ENCODE results near the gene MBD3L2.
"Not testable (repeated sequence)": the region's sequence is repeated elsewhere in the genome, so short reads cannot be mapped to it uniquely, and the experiment has no call there.

Gene MBD3L2

GRCh38 chr19:7049021-7049420, at the start of gene MBD3L2:
Gene MBD3L2 (plus strand): TSS chr19:7049321. CDS start chr19:7049374, 53 bp downstream.
- H3K4me3 ChIP-seq (ENCODE audit: low read length); H3K4me1 ChIP-seq (ENCODE audit: insufficient read depth, low read length); H2AFZ ChIP-seq (ENCODE audit: low read depth, low read length); H3K27me3 ChIP-seq (ENCODE audit: insufficient read depth, low read length); H3K36me3 ChIP-seq (ENCODE audit: insufficient read depth, low read length); H3K9me3 ChIP-seq (ENCODE audit: low read length): not testable (repeated sequence)

- Histone ChIP-seq H3K27me3 (ENCODE audit: insufficient read depth, low read length) (no peaks in the 10 kb centered on the region), H3K36me3 (ENCODE audit: insufficient read depth, low read length) (no peaks in the 10 kb centered on the region), H3K9me3 (ENCODE audit: low read length) (no peaks in the 10 kb centered on the region), H2AFZ (ENCODE audit: low read depth, low read length) (no peak overlapping the region), H3K4me1 (ENCODE audit: insufficient read depth, low read length) (no peaks in the 10 kb centered on the region), H3K4me3 (ENCODE audit: low read length) (no peak overlapping the region)
These were observed 49.2 kb upstream of the MBD3L2 start for GRCh38 chr19:6999933-7000332.

GRCh38 chr19:7000333-7000732, 48.8 kb upstream of the MBD3L2 start:
- Histone ChIP-seq H3K27me3 (ENCODE audit: insufficient read depth, low read length) (no peaks in the 10 kb centered on the region), H3K36me3 (ENCODE audit: insufficient read depth, low read length) (no peaks in the 10 kb centered on the region), H2AFZ (ENCODE audit: low read depth, low read length) (no peak overlapping the region), H3K4me3 (ENCODE audit: low read length) (no peak overlapping the region), H3K9me3 (ENCODE audit: low read length) (no peaks in the 10 kb centered on the region), H3K4me1 (ENCODE audit: insufficient read depth, low read length) (no peaks in the 10 kb centered on the region)

- no peak overlapping the region for H3K4me3 ChIP-seq (ENCODE audit: low read length)
- H3K9me3 ChIP-seq (ENCODE audit: low read length), result no peaks in the 10 kb centered on the region
- no peaks in the 10 kb centered on the region for H3K27me3 ChIP-seq (ENCODE audit: insufficient read depth, low read length)
- no peak overlapping the region for H2AFZ ChIP-seq (ENCODE audit: low read depth, low read length)
- H3K36me3 ChIP-seq (ENCODE audit: insufficient read depth, low read length), result no peaks in the 10 kb centered on the region
- no peaks in the 10 kb centered on the region for H3K4me1 ChIP-seq (ENCODE audit: insufficient read depth, low read length)
These were observed 48.3 kb upstream of the MBD3L2 start for GRCh38 chr19:7000816-7001215.

- Histone ChIP-seq H3K4me3 (ENCODE audit: low read length) (no peak overlapping the region), H2AFZ (ENCODE audit: low read depth, low read length) (no peak overlapping the region), H3K36me3 (ENCODE audit: insufficient read depth, low read length) (no peaks in the 10 kb centered on the region), H3K9me3 (ENCODE audit: low read length) (no peaks in the 10 kb centered on the region), H3K27me3 (ENCODE audit: insufficient read depth, low read length) (no peaks in the 10 kb centered on the region), H3K4me1 (ENCODE audit: insufficient read depth, low read length) (no peaks in the 10 kb centered on the region)
These were observed 44.7 kb upstream of the MBD3L2 start for GRCh38 chr19:7004313-7004931.

GRCh38 chr19:7006135-7006704, 42.9 kb upstream of the MBD3L2 start:
- peak overlapping the region; percentile 16 for H3K4me3 ChIP-seq (ENCODE audit: low read length)
- no peaks in the 10 kb centered on the region for H3K9me3 ChIP-seq (ENCODE audit: low read length)
- no peaks in the 10 kb centered on the region for H3K4me1 ChIP-seq (ENCODE audit: insufficient read depth, low read length)
- H3K36me3 ChIP-seq (ENCODE audit: insufficient read depth, low read length), result no peaks in the 10 kb centered on the region
- H2AFZ ChIP-seq (ENCODE audit: low read depth, low read length), result no peak overlapping the region
- no peaks in the 10 kb centered on the region for H3K27me3 ChIP-seq (ENCODE audit: insufficient read depth, low read length)

GRCh38 chr19:7007859-7008258, 41.3 kb upstream of the MBD3L2 start:
- H3K4me1 ChIP-seq (ENCODE audit: insufficient read depth, low read length), result no peaks in the 10 kb centered on the region
- no peak overlapping the region for H3K4me3 ChIP-seq (ENCODE audit: low read length)
- no peak overlapping the region for H2AFZ ChIP-seq (ENCODE audit: low read depth, low read length)
- peaks cover 2% of the 10 kb centered on the region for H3K9me3 ChIP-seq (ENCODE audit: low read length)
- H3K27me3 ChIP-seq (ENCODE audit: insufficient read depth, low read length), result no peaks in the 10 kb centered on the region
- H3K36me3 ChIP-seq (ENCODE audit: insufficient read depth, low read length), result no peaks in the 10 kb centered on the region

- Histone ChIP-seq H2AFZ (ENCODE audit: low read depth, low read length) (no peak overlapping the region), H3K4me3 (ENCODE audit: low read length) (no peak overlapping the region)
These were observed 38.2 kb upstream of the MBD3L2 start for GRCh38 chr19:7010722-7011593.

GRCh38 chr19:7013678-7014077, 35.4 kb upstream of the MBD3L2 start:
- no peaks in the 10 kb centered on the region for H3K36me3 ChIP-seq (ENCODE audit: insufficient read depth, low read length)
- H2AFZ ChIP-seq (ENCODE audit: low read depth, low read length), result no peak overlapping the region
- H3K9me3 ChIP-seq (ENCODE audit: low read length), result peaks cover 2% of the 10 kb centered on the region
- H3K27me3 ChIP-seq (ENCODE audit: insufficient read depth, low read length), result peaks cover 2% of the 10 kb centered on the region
- no peak overlapping the region for H3K4me3 ChIP-seq (ENCODE audit: low read length)
- H3K4me1 ChIP-seq (ENCODE audit: insufficient read depth, low read length), result no peaks in the 10 kb centered on the region

More at GRCh38 chr19:7010722-7011593, 38.2 kb upstream of the MBD3L2 start:
- Histone ChIP-seq H3K27me3 (ENCODE audit: insufficient read depth, low read length) (peaks cover 2% of the 10 kb centered on the region), H3K36me3 (ENCODE audit: insufficient read depth, low read length) (no peaks in the 10 kb centered on the region), H3K4me1 (ENCODE audit: insufficient read depth, low read length) (no peaks in the 10 kb centered on the region), H3K9me3 (ENCODE audit: low read length) (peaks cover 2% of the 10 kb centered on the region)

- H2AFZ ChIP-seq (ENCODE audit: low read depth, low read length), result no peak overlapping the region
- H3K4me1 ChIP-seq (ENCODE audit: insufficient read depth, low read length), result no peaks in the 10 kb centered on the region
- no peaks in the 10 kb centered on the region for H3K9me3 ChIP-seq (ENCODE audit: low read length)
- peaks cover 2% of the 10 kb centered on the region for H3K27me3 ChIP-seq (ENCODE audit: insufficient read depth, low read length)
- no peaks in the 10 kb centered on the region for H3K36me3 ChIP-seq (ENCODE audit: insufficient read depth, low read length)
- no peak overlapping the region for H3K4me3 ChIP-seq (ENCODE audit: low read length)
These were observed 30.3 kb upstream of the MBD3L2 start for GRCh38 chr19:7018828-7019227.

- H3K4me3 ChIP-seq (ENCODE audit: low read length); H3K9me3 ChIP-seq (ENCODE audit: low read length); H2AFZ ChIP-seq (ENCODE audit: low read depth, low read length); H3K4me1 ChIP-seq (ENCODE audit: insufficient read depth, low read length); H3K27me3 ChIP-seq (ENCODE audit: insufficient read depth, low read length); H3K36me3 ChIP-seq (ENCODE audit: insufficient read depth, low read length): not testable (repeated sequence)
These were observed 27.8 kb upstream of the MBD3L2 start, which contains the start of gene MBD3L2B for GRCh38 chr19:7021331-7021730. Gene MBD3L2B (minus strand): TSS chr19:7021431. CDS start chr19:7021397, 34 bp downstream.

- H3K4me3 ChIP-seq (ENCODE audit: low read length); H2AFZ ChIP-seq (ENCODE audit: low read depth, low read length); H3K36me3 ChIP-seq (ENCODE audit: insufficient read depth, low read length); H3K27me3 ChIP-seq (ENCODE audit: insufficient read depth, low read length); H3K9me3 ChIP-seq (ENCODE audit: low read length); H3K4me1 ChIP-seq (ENCODE audit: insufficient read depth, low read length): not testable (repeated sequence)
These were observed 20.3 kb upstream of the MBD3L2 start for GRCh38 chr19:7028790-7029189.

- H3K36me3 ChIP-seq (ENCODE audit: insufficient read depth, low read length); H3K4me1 ChIP-seq (ENCODE audit: insufficient read depth, low read length); H3K9me3 ChIP-seq (ENCODE audit: low read length); H2AFZ ChIP-seq (ENCODE audit: low read depth, low read length); H3K4me3 ChIP-seq (ENCODE audit: low read length); H3K27me3 ChIP-seq (ENCODE audit: insufficient read depth, low read length): not testable (repeated sequence)
These were observed 18.8 kb upstream of the MBD3L2 start, which contains the start of gene MBD3L5 for GRCh38 chr19:7030278-7030677. Gene MBD3L5 (plus strand): TSS chr19:7030578. CDS start chr19:7030612, 34 bp downstream.

All from neuron (in vitro differentiated cells).